ENCODE data around the gene KLC1.

GRCh38 chr14:103702095-103702494, 73.1 kb downstream of the KLC1 start:
- no peak for TF ChIP-seq CTCF (IDR thresholded peaks at IDR 0.05; ENCODE audit: insufficient read depth, low read length, poor library complexity, severe bottlenecking)
- no peak for TF ChIP-seq EZH2phosphoT487 (conservative IDR thresholded peaks at IDR 0.05; ENCODE audit: low read length)

Data from SU-DHL-6 (cell line).